Keratinocyte (primary cell): ENCODE measurements around the gene STARD10. TPM values are rescaled to one million over a fixed set of nuclear protein-coding genes. Genes with fewer than 3 reads are reported as not detected.

Experiments
- DNase-seq: peaks from one replicate; pipeline ENCODE4 v3.0.0-alpha.2; 2011; ENCODE audit warnings: low read depth, missing footprints, low spot score
- FAIRE-seq: peaks from 2 replicates; lab custom pipeline; 2011; peaks lifted over from hg19 to GRCh38; lab: Jason Lieb, UNC
- H2AFZ ChIP-seq: 2 replicates; pipeline ENCODE4 v1.6.0; 2012; ENCODE audit warnings: low read length, control low read depth, inconsistent platforms; ENCODE audit not compliant: control insufficient read depth
- H3K27ac ChIP-seq: 2 replicates; pipeline ENCODE4 v1.5.1; 2011; ENCODE audit warnings: low read length; ENCODE audit not compliant: control insufficient read depth, insufficient read depth
- H3K27me3 ChIP-seq: 3 replicates; pipeline ENCODE4 v1.6.0; 2011; ENCODE audit warnings: low read length; ENCODE audit not compliant: control insufficient read depth, insufficient read depth; ENCODE audit errors: extremely low read depth
- H3K36me3 ChIP-seq, 2 experiments: 2 replicates in 1 of 2; 3 replicates in 1 of 2; pipeline ENCODE4 v1.5.1; 2011; ENCODE audit warnings: low read length in 2 of 2, mild to moderate bottlenecking in 1 of 2; ENCODE audit not compliant: control insufficient read depth in 2 of 2, insufficient read depth in 2 of 2; ENCODE audit errors: extremely low read depth in 1 of 2
- H3K4me1 ChIP-seq: 3 replicates; pipeline ENCODE4 v1.5.1; 2011; ENCODE audit warnings: low read length; ENCODE audit not compliant: control insufficient read depth, insufficient read depth; ENCODE audit errors: extremely low read depth
- H3K4me2 ChIP-seq: 3 replicates; pipeline ENCODE4 v1.6.0; 2011; ENCODE audit warnings: low read depth, low read length; ENCODE audit not compliant: control insufficient read depth, insufficient read depth; ENCODE audit errors: extremely low read depth
- H3K4me3 ChIP-seq, 3 experiments: fragments of 200-600 bp in 1 of 3; sonication (generic) in 1 of 3; 2 replicates in 2 of 3; 3 replicates in 1 of 3; pipeline ENCODE4 v1.5.1; 2011 to 2016; ENCODE audit warnings: low read length in 3 of 3, mild to moderate bottlenecking in 3 of 3, control low read depth in 2 of 3, inconsistent platforms in 1 of 3, low read depth in 1 of 3, mixed read lengths in 1 of 3, mixed run types in 1 of 3, moderate library complexity in 1 of 3; ENCODE audit not compliant: control insufficient read depth in 2 of 3, insufficient read depth in 2 of 3; ENCODE audit errors: extremely low read depth in 1 of 3
- H3K79me2 ChIP-seq: 2 replicates; pipeline ENCODE4 v1.6.0; 2012; ENCODE audit warnings: low read length; ENCODE audit not compliant: control insufficient read depth, insufficient read depth
- H3K9ac ChIP-seq: 3 replicates; pipeline ENCODE4 v1.6.0; 2011; ENCODE audit warnings: low read length; ENCODE audit not compliant: control insufficient read depth, insufficient read depth; ENCODE audit errors: extremely low read depth
- H3K9me1 ChIP-seq: 3 replicates; pipeline ENCODE4 v1.6.0; 2011; ENCODE audit warnings: low read length; ENCODE audit not compliant: control insufficient read depth, insufficient read depth; ENCODE audit errors: extremely low read depth
- H3K9me3 ChIP-seq: 2 replicates; pipeline ENCODE4 v1.5.1; 2012; ENCODE audit warnings: low read depth, low read length; ENCODE audit not compliant: control insufficient read depth
- H4K20me1 ChIP-seq: 3 replicates; pipeline ENCODE4 v1.6.0; 2011; ENCODE audit warnings: low read length; ENCODE audit not compliant: control insufficient read depth, insufficient read depth; ENCODE audit errors: extremely low read depth
- EZH2 ChIP-seq: IDR thresholded peaks from one replicate; pipeline ENCODE4 v1.6.1; 2012; ENCODE audit warnings: inconsistent platforms, mild to moderate bottlenecking, low read length, moderate library complexity
- dilution Hi-C: fragments of 300-500 bp; cut with MboI; formaldehyde crosslinking; loops from one replicate; pipeline ENCODE4 v1.7.0; 2020; ENCODE audit warnings: low sequenced_read_pairs; ENCODE audit not compliant: extremely low pct_ligation_motif_present
- polyA plus RNA-seq, 5 experiments: library from polyadenylated mRNA; depleted of rRNA in 3 of 5; stranded (reverse) in 3 of 5; stranded (forward) in 1 of 5; unstranded in 1 of 5; fragments of >200 nt; gene quantifications; 1 replicate in 1 of 5; 2 replicates in 3 of 5; 3 replicates in 1 of 5; pipeline versions ENCODE4 v1.2.1 to v1.2.3, GENCODE V29; 2011 to 2012; ENCODE audit warnings: missing spikeins in 2 of 5, low read depth in 1 of 5, low replicate concordance in 1 of 5
- TF ChIP-seq, protein P1 (sequence below), 3 experiments: IDR thresholded peaks in 1 of 3; conservative IDR thresholded peaks in 1 of 3; optimal IDR thresholded peaks in 1 of 3; 2 replicates in 2 of 3; 3 replicates in 1 of 3; pipeline versions ENCODE3 to v1.5.1; 2011; ENCODE audit warnings: low read length in 3 of 3, mild to moderate bottlenecking in 3 of 3, moderate library complexity in 2 of 3, control low read depth in 1 of 3, inconsistent platforms in 1 of 3; ENCODE audit not compliant: insufficient read depth in 2 of 3; ENCODE audit errors: extremely low read depth in 1 of 3

The STARD10 gene
- polyA plus RNA-seq, 1 donor (not counting 4 experiments of a cell fraction or from before 2014, with no cell fraction given), result 67.0 TPM

DNA sequence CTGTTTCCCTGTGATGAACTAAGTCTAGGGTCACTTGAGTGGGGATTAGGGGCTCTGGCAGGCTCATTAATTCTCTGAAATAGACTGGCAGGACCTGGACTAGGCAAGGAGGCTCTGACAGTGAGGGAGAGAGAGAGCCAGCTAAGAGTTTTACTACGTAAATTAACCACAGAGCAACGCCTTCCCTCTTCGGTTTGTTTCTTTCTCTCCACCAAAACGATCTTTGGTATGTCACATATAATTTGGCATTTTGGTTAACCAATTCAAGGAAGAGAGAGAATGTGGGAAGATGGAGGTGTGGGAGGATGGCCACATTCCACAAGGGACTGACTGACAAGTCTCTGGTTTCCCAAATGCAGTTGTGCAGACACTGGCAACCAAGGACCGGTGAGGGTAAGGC lies 48.3 kb upstream of the STARD10 start:
- no peak overlapping the region for H3K4me3 ChIP-seq
- FAIRE-seq, result no peak
- H3K27ac ChIP-seq, result no peak overlapping the region
- TF ChIP-seq, protein P1, sequence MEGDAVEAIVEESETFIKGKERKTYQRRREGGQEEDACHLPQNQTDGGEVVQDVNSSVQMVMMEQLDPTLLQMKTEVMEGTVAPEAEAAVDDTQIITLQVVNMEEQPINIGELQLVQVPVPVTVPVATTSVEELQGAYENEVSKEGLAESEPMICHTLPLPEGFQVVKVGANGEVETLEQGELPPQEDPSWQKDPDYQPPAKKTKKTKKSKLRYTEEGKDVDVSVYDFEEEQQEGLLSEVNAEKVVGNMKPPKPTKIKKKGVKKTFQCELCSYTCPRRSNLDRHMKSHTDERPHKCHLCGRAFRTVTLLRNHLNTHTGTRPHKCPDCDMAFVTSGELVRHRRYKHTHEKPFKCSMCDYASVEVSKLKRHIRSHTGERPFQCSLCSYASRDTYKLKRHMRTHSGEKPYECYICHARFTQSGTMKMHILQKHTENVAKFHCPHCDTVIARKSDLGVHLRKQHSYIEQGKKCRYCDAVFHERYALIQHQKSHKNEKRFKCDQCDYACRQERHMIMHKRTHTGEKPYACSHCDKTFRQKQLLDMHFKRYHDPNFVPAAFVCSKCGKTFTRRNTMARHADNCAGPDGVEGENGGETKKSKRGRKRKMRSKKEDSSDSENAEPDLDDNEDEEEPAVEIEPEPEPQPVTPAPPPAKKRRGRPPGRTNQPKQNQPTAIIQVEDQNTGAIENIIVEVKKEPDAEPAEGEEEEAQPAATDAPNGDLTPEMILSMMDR (optimal IDR thresholded peaks at IDR 0.05 in 1 of 3, IDR thresholded peaks at IDR 0.05 in 1 of 3, conservative IDR thresholded peaks at IDR 0.05 in 1 of 3; ENCODE audit: extremely low read depth in 1 of 3, insufficient read depth in 2 of 3, low read length in 3 of 3), result no peak
- TF ChIP-seq EZH2, result no peak
- no peaks in the 10 kb centered on the region for H4K20me1 ChIP-seq
- no peaks in the 10 kb centered on the region for H3K79me2 ChIP-seq
- no peaks in the 10 kb centered on the region for H3K27me3 ChIP-seq
- peaks cover 17% of the 10 kb centered on the region for H3K4me1 ChIP-seq
- dilution Hi-C loops, result no loop called here
- no peaks in the 10 kb centered on the region for H3K9me1 ChIP-seq
- no peaks in the 10 kb centered on the region for H3K9me3 ChIP-seq
- H3K36me3 ChIP-seq, result peaks cover 4 to 10% of the 10 kb centered on the region in 2 experiments
- no peak for DNase-seq
- no peak overlapping the region for H2AFZ ChIP-seq
- no peak overlapping the region for H3K4me2 ChIP-seq
- no peak overlapping the region for H3K9ac ChIP-seq

DNA sequence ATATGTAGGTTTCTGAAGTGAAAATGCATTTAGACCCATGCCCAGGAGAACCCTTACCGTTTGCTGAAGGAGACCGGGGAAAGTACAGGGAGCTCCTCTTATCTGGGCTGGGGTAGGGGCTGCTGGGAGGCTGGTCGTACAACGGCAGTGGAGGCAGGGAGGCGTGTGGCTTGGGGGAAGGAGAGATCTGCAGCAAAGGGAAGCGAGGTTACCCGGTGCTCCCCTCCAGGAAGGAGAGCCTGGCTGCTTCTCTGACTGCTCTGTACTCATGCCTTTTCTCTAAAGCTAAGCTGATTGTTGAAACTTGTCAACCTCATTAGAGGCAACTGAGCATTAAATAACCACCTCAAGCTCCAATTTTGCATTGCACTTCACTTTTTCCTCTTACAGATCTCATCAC lies 47.5 kb upstream of the STARD10 start:
- Histone ChIP-seq H3K36me3 (peaks cover 4 to 10% of the 10 kb centered on the region in 2 experiments), H2AFZ (no peak overlapping the region), H3K27ac (no peak overlapping the region), H3K4me1 (peaks cover 17% of the 10 kb centered on the region), H3K79me2 (no peaks in the 10 kb centered on the region), H4K20me1 (no peaks in the 10 kb centered on the region), H3K9me3 (no peaks in the 10 kb centered on the region), H3K9me1 (no peaks in the 10 kb centered on the region), H3K4me3 (no peak overlapping the region), H3K9ac (no peak overlapping the region), H3K4me2 (no peak overlapping the region), H3K27me3 (no peaks in the 10 kb centered on the region)
- TF ChIP-seq, protein P1 (optimal IDR thresholded peaks at IDR 0.05 in 1 of 3, IDR thresholded peaks at IDR 0.05 in 1 of 3, conservative IDR thresholded peaks at IDR 0.05 in 1 of 3; ENCODE audit: extremely low read depth in 1 of 3, insufficient read depth in 2 of 3, low read length in 3 of 3), result no peak
- TF ChIP-seq EZH2, result no peak
- dilution Hi-C loops, result no loop called here
- DNase-seq (no peak), FAIRE-seq (no peak)
